ENCODE results near the gene ETV6. TPM values are rescaled to one million over a fixed set of nuclear protein-coding genes. Genes with fewer than 3 reads are reported as not detected.
A peak's percentile ranks its signal among the peaks of the same experiment; 100 is the strongest.

The ETV6 gene
- total RNA-seq, 1 donor from 2014 or later, result 16.9 TPM

DNA sequence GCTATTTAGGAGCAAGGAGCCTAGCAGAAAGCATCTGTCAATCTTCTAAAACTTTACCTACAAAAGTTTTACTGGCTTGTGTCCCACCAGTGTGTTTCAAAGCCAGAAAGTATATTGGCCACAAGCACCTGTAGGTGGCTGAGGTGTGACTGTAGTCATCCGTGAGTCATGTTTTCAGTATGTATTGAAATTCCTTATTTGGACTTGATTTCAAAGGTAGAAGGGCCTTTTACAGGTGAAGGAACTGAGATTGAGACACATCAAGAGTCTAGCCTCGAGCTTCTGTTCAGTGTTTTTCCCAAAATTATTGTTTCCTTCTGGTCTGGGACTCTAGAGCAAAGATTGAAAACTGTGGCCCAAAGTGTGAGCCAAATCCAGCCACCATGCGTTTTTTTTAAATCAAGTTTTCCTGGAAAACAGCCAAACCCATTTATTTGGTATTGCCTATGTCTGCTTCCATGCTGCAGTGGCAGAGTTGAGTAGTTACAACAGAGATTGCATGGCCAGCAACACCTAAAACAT is 226.0 kb downstream of the ETV6 start:
- Histone ChIP-seq H3K4me3 (no peak overlapping the region), H3K36me3 (peaks cover 16% of the 10 kb centered on the region), H3K27me3 (ENCODE audit: low read depth) (no peaks in the 10 kb centered on the region), H3K9me3 (replicated peaks) (no peaks in the 10 kb centered on the region), H3K4me1 (peaks cover 53% of the 10 kb centered on the region), H3K27ac (replicated peaks) (no peak overlapping the region)
- intact Hi-C loops (cut with micrococcal nuclease), result no loop called here
- no peak for DNase-seq
- TF ChIP-seq CTCF (IDR thresholded peaks at IDR 0.05; ENCODE audit: borderline replicate concordance), result no peak

GRCh38 chr12:11876307-11876706 is 226.8 kb downstream of the ETV6 start:
- peaks cover 53% of the 10 kb centered on the region for H3K4me1 ChIP-seq
- intact Hi-C loops (cut with micrococcal nuclease), result no loop called here
- H3K27ac ChIP-seq (replicated peaks), result no peak overlapping the region
- no peak for DNase-seq
- H3K4me3 ChIP-seq, result no peak overlapping the region
- H3K36me3 ChIP-seq, result peaks cover 7% of the 10 kb centered on the region
- no peaks in the 10 kb centered on the region for H3K27me3 ChIP-seq (ENCODE audit: low read depth)
- no peaks in the 10 kb centered on the region for H3K9me3 ChIP-seq (replicated peaks)
- no peak for TF ChIP-seq CTCF (IDR thresholded peaks at IDR 0.05; ENCODE audit: borderline replicate concordance)

GRCh38 chr12:11877102-11877826 is 227.8 kb downstream of the ETV6 start:
- Histone ChIP-seq H3K4me3 (no peak overlapping the region), H3K36me3 (no peaks in the 10 kb centered on the region), H3K27ac (replicated peaks) (peak overlapping the region; percentile 39), H3K27me3 (ENCODE audit: low read depth) (no peaks in the 10 kb centered on the region), H3K9me3 (replicated peaks) (no peaks in the 10 kb centered on the region), H3K4me1 (peaks cover 53% of the 10 kb centered on the region)
- no peak for DNase-seq
- TF ChIP-seq CTCF (IDR thresholded peaks at IDR 0.05; ENCODE audit: borderline replicate concordance), result no peak
- intact Hi-C loops (cut with micrococcal nuclease), result no loop called here

- DNase-seq, result no peak
- H3K9me3 ChIP-seq (replicated peaks), result no peaks in the 10 kb centered on the region
- H3K4me1 ChIP-seq, result peaks cover 53% of the 10 kb centered on the region
- intact Hi-C loops (cut with micrococcal nuclease), result no loop called here
- no peak for TF ChIP-seq CTCF (IDR thresholded peaks at IDR 0.05; ENCODE audit: borderline replicate concordance)
- peak overlapping the region; percentile 39 for H3K27ac ChIP-seq (replicated peaks)
- no peaks in the 10 kb centered on the region for H3K36me3 ChIP-seq
- no peaks in the 10 kb centered on the region for H3K27me3 ChIP-seq (ENCODE audit: low read depth)
- no peak overlapping the region for H3K4me3 ChIP-seq
Measured at GRCh38 chr12:11877869-11878780, 228.7 kb downstream of the ETV6 start.

GRCh38 chr12:11879306-11879705 is 229.8 kb downstream of the ETV6 start:
- no peaks in the 10 kb centered on the region for H3K27me3 ChIP-seq (ENCODE audit: low read depth)
- peaks cover 60% of the 10 kb centered on the region for H3K4me1 ChIP-seq
- no peak for DNase-seq
- H3K27ac ChIP-seq (replicated peaks), result peak overlapping the region; percentile 29
- TF ChIP-seq CTCF (IDR thresholded peaks at IDR 0.05; ENCODE audit: borderline replicate concordance), result no peak
- no peaks in the 10 kb centered on the region for H3K9me3 ChIP-seq (replicated peaks)
- H3K4me3 ChIP-seq, result no peak overlapping the region
- no peaks in the 10 kb centered on the region for H3K36me3 ChIP-seq
- intact Hi-C loops (cut with micrococcal nuclease), result no loop called here

Measured in left ventricle myocardium inferior (tissue), 1 donor.